ENCODE measurements around the gene MRLN. TPM values are rescaled to one million over a fixed set of nuclear protein-coding genes. Genes with fewer than 3 reads are reported as not detected.

The MRLN gene
- total and polyA plus RNA-seq, 8 donors: 1.3 to 30.5 (median 1.7) TPM; not detected in 2

- H3K9me3 ChIP-seq: no peaks in the 10 kb centered on the region
- H3K4me1 ChIP-seq: no peaks in the 10 kb centered on the region
- no peak for FAIRE-seq
- no peak overlapping the region for H3K4me3 ChIP-seq
- no peaks in the 10 kb centered on the region for H3K36me3 ChIP-seq
- H3K27me3 ChIP-seq: no peaks in the 10 kb centered on the region
- intact Hi-C loops (cut with DNase I): no loop called here
- no peak for TF ChIP-seq CTCF (IDR thresholded peaks at IDR 0.05)
- ATAC-seq: no peak
- no peak for DNase-seq
- no peak overlapping the region for H3K27ac ChIP-seq
Measured at GRCh38 chr10:59720377-59720776, 32.9 kb downstream of the MRLN start.

GRCh38 chr10:59719374-59719773 is 33.9 kb downstream of the MRLN start:
- intact Hi-C loops (cut with DNase I): no loop called here
- H3K36me3 ChIP-seq: no peaks in the 10 kb centered on the region
- no peak overlapping the region for H3K27ac ChIP-seq
- ATAC-seq: no peak
- 59 to 65% methylated on average over 2 of the region's 2 CpGs for WGBS, 2 donors
- FAIRE-seq: no peak
- H3K4me1 ChIP-seq: no peaks in the 10 kb centered on the region
- H3K27me3 ChIP-seq: no peaks in the 10 kb centered on the region
- H3K4me3 ChIP-seq: no peak overlapping the region
- H3K9me3 ChIP-seq: no peaks in the 10 kb centered on the region
- no peak for TF ChIP-seq CTCF (IDR thresholded peaks at IDR 0.05)
- no peak for DNase-seq

GRCh38 chr10:59718257-59718656 is 35.0 kb downstream of the MRLN start:
- intact Hi-C loops (cut with DNase I): no loop called here
- Histone ChIP-seq H3K36me3 (no peaks in the 10 kb centered on the region), H3K27ac (no peak overlapping the region), H3K9me3 (no peaks in the 10 kb centered on the region), H3K4me1 (no peaks in the 10 kb centered on the region), H3K4me3 (no peak overlapping the region), H3K27me3 (no peaks in the 10 kb centered on the region)
- no peak for TF ChIP-seq CTCF (IDR thresholded peaks at IDR 0.05)
- FAIRE-seq (no peak), DNase-seq (no peak), ATAC-seq (no peak)
- 84 to 93% methylated on average over 2 of the region's 2 CpGs for WGBS, 2 donors

- TF ChIP-seq CTCF (IDR thresholded peaks at IDR 0.05): no peak
- Histone ChIP-seq H3K27me3 (no peaks in the 10 kb centered on the region), H3K4me3 (no peak overlapping the region), H3K9me3 (no peaks in the 10 kb centered on the region), H3K36me3 (no peaks in the 10 kb centered on the region), H3K4me1 (peaks cover 0 to 7% (median 5%) of the 10 kb centered on the region in 3 donors), H3K27ac (no peak overlapping the region)
- ATAC-seq (no peak), FAIRE-seq (no peak), DNase-seq (no peak)
- intact Hi-C loops (cut with DNase I): no loop called here
- 81 to 87% methylated on average over 7 of the region's 7 CpGs for WGBS, 2 donors
Measured at GRCh38 chr10:59713196-59713821, 39.9 kb downstream of the MRLN start.

- 35 to 43% methylated on average over 3 of the region's 3 CpGs for WGBS, 2 donors
- TF ChIP-seq CTCF (IDR thresholded peaks at IDR 0.05): no peak
- Histone ChIP-seq H3K4me1 (peaks cover 0 to 7% (median 5%) of the 10 kb centered on the region in 3 donors), H3K27ac (no peak overlapping the region), H3K36me3 (no peaks in the 10 kb centered on the region), H3K27me3 (no peaks in the 10 kb centered on the region), H3K4me3 (no peak overlapping the region), H3K9me3 (no peaks in the 10 kb centered on the region)
- intact Hi-C loops (cut with DNase I): no loop called here
- DNase-seq: no peak
- FAIRE-seq: no peak
- ATAC-seq: no peak
Measured at GRCh38 chr10:59711871-59712494, 41.3 kb downstream of the MRLN start.

Measured in pancreas (tissue), 10 donors.